SK-N-SH (cell line): ENCODE data around the gene LARGE2. TPM values are rescaled to one million over a fixed set of nuclear protein-coding genes. Genes with fewer than 3 reads are reported as not detected.
A peak's percentile ranks its signal among the peaks of the same experiment; 100 is the strongest.

Experiments used
- CTCF ChIA-PET: fragments of 300-600, 350-600 bp; formaldehyde crosslinking; extraction: SDS; loops from one replicate; lab custom pipeline; 2021; lab: Yijun Ruan, JAX
- POLR2A ChIA-PET: fragments of 350-600 bp; sonication (Branson Sonifier 250); formaldehyde crosslinking; extraction: SDS; loops from one replicate; lab custom pipeline; 2020; ENCODE audit warnings: antibody characterized with exemption, inconsistent platforms; lab: Yijun Ruan, JAX
- DNase-seq: peaks from one replicate; pipeline ENCODE4 v3.0.0; 2012
- H2AFZ ChIP-seq: fragments of 200-600 bp; sonication (generic); 2 replicates; pipeline ENCODE4 v1.8.1; 2016; ENCODE audit warnings: antibody characterized with exemption, mild to moderate bottlenecking, low read depth
- H3F3A ChIP-seq: fragments of 200-600 bp; sonication (generic); replicated peaks from 2 replicates; pipeline ENCODE3; 2016; ENCODE audit warnings: antibody characterized with exemption, mild to moderate bottlenecking; ENCODE audit not compliant: insufficient read depth
- H3K27ac ChIP-seq, 2 experiments: fragments of 200-500 bp in 1 of 2; fragments of 200-600 bp in 1 of 2; sonication (Bioruptor generic) in 1 of 2; sonication (generic), shearing (Covaris generic) in 1 of 2; 2 replicates each; pipeline versions ENCODE4 v1.5.1 to v1.6.1; 2014 to 2016; ENCODE audit warnings: low read depth in 2 of 2, inconsistent platforms in 1 of 2, low read length in 1 of 2, mild to moderate bottlenecking in 1 of 2, mixed read lengths in 1 of 2
- H3K27me3 ChIP-seq: fragments of 200-600 bp; sonication (generic), shearing (Covaris generic); 2 replicates; pipeline ENCODE4 v1.6.1; 2016; ENCODE audit warnings: mixed run types; ENCODE audit not compliant: insufficient read depth
- H3K36me3 ChIP-seq, 2 experiments: fragments of 200-500 bp in 1 of 2; fragments of 200-600 bp in 1 of 2; sonication (Bioruptor generic) in 1 of 2; sonication (generic) in 1 of 2; replicated peaks in 1 of 2; 2 replicates each; pipeline versions ENCODE3 to v1.5.1; 2014 to 2016; ENCODE audit warnings: low read length in 1 of 2, mild to moderate bottlenecking in 1 of 2; ENCODE audit not compliant: insufficient read depth in 2 of 2, control insufficient read depth in 1 of 2
- H3K4me1 ChIP-seq, 2 experiments: fragments of 200-500 bp in 1 of 2; fragments of 200-600 bp in 1 of 2; sonication (Bioruptor generic) in 1 of 2; sonication (generic), shearing (Covaris generic) in 1 of 2; 2 replicates each; pipeline versions ENCODE4 v1.5.1 to v1.6.1; 2014 to 2016; ENCODE audit warnings: low read depth in 1 of 2, low read length in 1 of 2, mixed run types in 1 of 2; ENCODE audit not compliant: insufficient read depth in 2 of 2, control insufficient read depth in 1 of 2
- H3K4me2 ChIP-seq: fragments of 200-600 bp; sonication (generic), shearing (Covaris generic); 2 replicates; pipeline ENCODE4 v1.6.1; 2017; ENCODE audit warnings: mixed run types
- H3K4me3 ChIP-seq, 2 experiments: fragments of 200-500 bp in 1 of 2; fragments of 200-600 bp in 1 of 2; sonication (Bioruptor generic) in 1 of 2; sonication (generic), shearing (Covaris generic) in 1 of 2; 2 replicates each; pipeline versions ENCODE4 v1.5.1 to v1.8.1; 2014 to 2016; ENCODE audit warnings: low read depth in 2 of 2, inconsistent platforms in 1 of 2, low read length in 1 of 2, mild to moderate bottlenecking in 1 of 2, mixed read lengths in 1 of 2, moderate library complexity in 1 of 2
- H3K79me2 ChIP-seq: fragments of 200-600 bp; sonication (generic); 2 replicates; pipeline ENCODE4 v1.8.1; 2017; ENCODE audit warnings: mild to moderate bottlenecking; ENCODE audit not compliant: insufficient read depth
- H3K9ac ChIP-seq: fragments of 200-600 bp; sonication (generic); 2 replicates; pipeline ENCODE4 v1.6.1; 2017; ENCODE audit warnings: mixed run types
- H3K9me2 ChIP-seq: fragments of 200-600 bp; sonication (generic); 2 replicates; pipeline ENCODE4 v1.6.1; 2017; ENCODE audit warnings: mixed run types
- H3K9me3 ChIP-seq: fragments of 200-600 bp; sonication (generic); 2 replicates; pipeline ENCODE4 v1.6.1; 2017; ENCODE audit warnings: mixed run types, mild to moderate bottlenecking, moderate library complexity
- H4K20me1 ChIP-seq: fragments of 200-600 bp; sonication (generic); 2 replicates; pipeline ENCODE4 v1.6.1; 2017; ENCODE audit warnings: mild to moderate bottlenecking, mixed run types; ENCODE audit not compliant: insufficient read depth
- CHD2 ChIP-seq: fragments of 150-350 bp; IDR thresholded peaks from 2 replicates; pipeline ENCODE4 v1.6.1; 2018; ENCODE audit warnings: low read length; ENCODE audit not compliant: partially characterized antibody
- ELF1 ChIP-seq: IDR thresholded peaks from 2 replicates; pipeline ENCODE4 v1.4.0; 2012
- EP300 ChIP-seq, 2 experiments: IDR thresholded peaks; 2 replicates each; pipeline versions ENCODE4 v1.4.0 to v1.6.1; 2012; ENCODE audit warnings: borderline replicate concordance in 1 of 2, low read depth in 1 of 2, low read length in 1 of 2
- EZH2phosphoT487 ChIP-seq: fragments of 200-600 bp; sonication (generic); IDR thresholded peaks from 2 replicates; pipeline ENCODE4 v1.6.1; 2017; ENCODE audit warnings: low read depth, mixed run types, mild to moderate bottlenecking, antibody characterized with exemption, moderate library complexity, borderline replicate concordance
- FOSL2 ChIP-seq: IDR thresholded peaks from 2 replicates; pipeline ENCODE4 v1.4.0; 2012; ENCODE audit warnings: low read depth, mild to moderate bottlenecking, moderate library complexity, borderline replicate concordance
- FOXJ3 ChIP-seq: sonication (generic); formaldehyde crosslinking; IDR thresholded peaks from 2 replicates; pipeline ENCODE4 v1.5.1; 2020; ENCODE audit warnings: mild to moderate bottlenecking, missing genetic modification reagents
- FOXM1 ChIP-seq: IDR thresholded peaks from 2 replicates; pipeline ENCODE4 v1.4.0; 2012; ENCODE audit warnings: low read depth, mild to moderate bottlenecking
- GABPA ChIP-seq: IDR thresholded peaks from 2 replicates; pipeline ENCODE4 v1.4.0; 2012; ENCODE audit warnings: low read depth, mild to moderate bottlenecking
- GATA2 ChIP-seq: sonication (generic); formaldehyde crosslinking; IDR thresholded peaks from 2 replicates; pipeline ENCODE4 v1.5.0; 2020; ENCODE audit warnings: mild to moderate bottlenecking, missing genetic modification reagents
- IRF3 ChIP-seq: fragments of 150-350 bp; IDR thresholded peaks from 2 replicates; pipeline ENCODE4 v1.6.1; 2016; ENCODE audit warnings: mild to moderate bottlenecking, low read depth, low read length
- NFIC ChIP-seq: IDR thresholded peaks from 2 replicates; pipeline ENCODE4 v1.4.0; 2012; ENCODE audit warnings: borderline replicate concordance
- NRF1 ChIP-seq: IDR thresholded peaks from 2 replicates; pipeline ENCODE4 v1.6.1; 2012; ENCODE audit warnings: low read depth, mild to moderate bottlenecking, low read length
- PBX3 ChIP-seq: IDR thresholded peaks from 2 replicates; pipeline ENCODE4; 2012
- POLR2AphosphoS5 ChIP-seq: IDR thresholded peaks from 2 replicates; pipeline ENCODE4 v1.6.1; 2012; ENCODE audit warnings: low read depth, low read length
- RAD21 ChIP-seq: IDR thresholded peaks from 2 replicates; pipeline ENCODE4 v1.6.1; 2012; ENCODE audit warnings: mild to moderate bottlenecking, low read length
- RCOR1 ChIP-seq: fragments of 150-350 bp; IDR thresholded peaks from 2 replicates; pipeline ENCODE4 v1.6.1; 2017; ENCODE audit warnings: antibody characterized with exemption, low read length
- REST ChIP-seq: IDR thresholded peaks from 2 replicates; pipeline ENCODE4 v1.6.1; 2012; ENCODE audit warnings: mild to moderate bottlenecking, low read depth, low read length, moderate library complexity
- RFX5 ChIP-seq: IDR thresholded peaks from 2 replicates; pipeline ENCODE4 v1.6.1; 2012; ENCODE audit warnings: mild to moderate bottlenecking, improper control_type of control experiment, low read length
- RXRA ChIP-seq: IDR thresholded peaks from 2 replicates; pipeline ENCODE4 v1.4.0; 2012; ENCODE audit warnings: low read depth, mild to moderate bottlenecking, borderline replicate concordance
- SIN3A ChIP-seq: IDR thresholded peaks from 2 replicates; pipeline ENCODE4 v1.6.1; 2012; ENCODE audit warnings: low read depth, mild to moderate bottlenecking, low read length, moderate library complexity, borderline replicate concordance
- SMC3 ChIP-seq: IDR thresholded peaks from 2 replicates; pipeline ENCODE4 v1.6.1; 2012; ENCODE audit warnings: low read depth, low read length, improper control_type of control experiment
- TAF1 ChIP-seq: IDR thresholded peaks from 2 replicates; pipeline ENCODE4 v1.6.1; 2012; ENCODE audit warnings: low read depth, mild to moderate bottlenecking, low read length, moderate library complexity, borderline replicate concordance
- TCF12 ChIP-seq: IDR thresholded peaks from 2 replicates; pipeline ENCODE4 v1.4.0; 2012
- TEAD4 ChIP-seq: IDR thresholded peaks from 2 replicates; pipeline ENCODE4 v1.4.0; 2012; ENCODE audit warnings: mild to moderate bottlenecking, borderline replicate concordance; ENCODE audit not compliant: insufficient read depth
- USF2 ChIP-seq: fragments of 150-350 bp; IDR thresholded peaks from 2 replicates; pipeline ENCODE4 v1.6.1; 2017; ENCODE audit warnings: antibody characterized with exemption, low read length, low read depth, borderline replicate concordance
- YY1 ChIP-seq: IDR thresholded peaks from 2 replicates; pipeline ENCODE4 v1.4.0; 2012; ENCODE audit warnings: low read depth, mild to moderate bottlenecking
- WGBS: methylation state at CpG from one replicate; pipeline ENCODE4 v1.1.6; 2017; ENCODE audit warnings: low lambda C conversion rate; 5-methylcytosine and 5-hydroxymethylcytosine counted together
- polyA plus RNA-seq, 3 experiments: library from polyadenylated mRNA; depleted of rRNA; stranded (reverse); fragments of >200 nt; gene quantifications; 2 replicates each; pipeline ENCODE4 v1.2.3, GENCODE V29; 2012

LARGE2 gene
- polyA plus RNA-seq, 1 of the 3 experiments (the other 2 are of a cell fraction): 2.4 TPM

GRCh38 chr11:45917623-45918330 lies 4.7 kb upstream of the LARGE2 start, which contains the start of gene PEX16:
Gene PEX16, minus strand, starts transcription at chr11:45917877. Its CDS starts 66 bp downstream, at chr11:45917811.
- no peaks in the 10 kb centered on the region for H3K9me2 ChIP-seq
- under 1% methylated on average over 29 of the region's 45 CpGs for WGBS
- peak within 1 kb of the TSS; percentile 97 for H3K4me2 ChIP-seq
- peak within 1 kb of the TSS; percentile 95 to 99 for H3K4me3 ChIP-seq
- H3K27me3 ChIP-seq: no peaks in the 10 kb centered on the region
- H3K9me3 ChIP-seq: no peaks in the 10 kb centered on the region
- H2AFZ ChIP-seq: peak within 1 kb of the TSS; percentile 95
- H3K9ac ChIP-seq: peak within 1 kb of the TSS; percentile 89
- POLR2A ChIA-PET: interaction anchor here (0.5 to 2.3 kb wide), 9 partner anchors 8 to 378 kb away, joined by 3 to 15 read pairs (median 4); no protein-coding TSS in a partner anchor
- peak within 1 kb of the TSS; percentile 83 to 89 for H3K27ac ChIP-seq
- H3K79me2 ChIP-seq: peaks cover 19% of the 10 kb centered on the region
- no peaks in the 10 kb centered on the region for H4K20me1 ChIP-seq
- peaks cover 4% of the 10 kb centered on the region for H3F3A ChIP-seq
- CTCF ChIA-PET: interaction anchor here (0.9 to 6.2 kb wide), 5 partner anchors 19 to 322 kb away, joined by 3 to 35 read pairs (median 4); no protein-coding TSS in a partner anchor
- peaks cover 7 to 17% of the 10 kb centered on the region in 2 experiments; a peak in 3 of 4 replicates for H3K4me1 ChIP-seq
- peak; percentile 97 for DNase-seq
- H3K36me3 ChIP-seq: peaks cover 0 to 28% of the 10 kb centered on the region in 2 experiments
- TF ChIP-seq SMC3: no peak
- TF ChIP-seq TAF1: peak; percentile 55; the same call in 1 of the 2 replicates
- TF ChIP-seq GABPA: peak; percentile 98
- TF ChIP-seq REST: no peak
- TF ChIP-seq FOXJ3 (CRISPR knock-in tag): no peak
- peak; percentile 83 for TF ChIP-seq NRF1
- no peak for TF ChIP-seq EP300 (IDR thresholded peaks at IDR 0.05; ENCODE audit: borderline replicate concordance in 1 of 2, low read depth in 1 of 2, low read length in 1 of 2)
- TF ChIP-seq SIN3A: 0 out of 2 replicates have a peak, but pooled peaks have one; percentile 75
- no peak for TF ChIP-seq GATA2 (CRISPR knock-in tag)
- no peak for TF ChIP-seq RAD21
- peak; percentile 11; the same call in 1 of the 2 replicates for TF ChIP-seq NFIC
- TF ChIP-seq FOXM1: no peak
- TF ChIP-seq CHD2: peak; percentile 12
- no peak for TF ChIP-seq TCF12
- TF ChIP-seq RXRA: no peak
- peak; percentile 73; the same call in 1 of the 2 replicates for TF ChIP-seq YY1
- no peak for TF ChIP-seq TEAD4
- TF ChIP-seq RFX5: peak; percentile 73; the same call in 1 of the 2 replicates
- peak; percentile 96 for TF ChIP-seq ELF1
- TF ChIP-seq FOSL2: no peak
- peak; percentile 91 for TF ChIP-seq POLR2AphosphoS5
- no peak for TF ChIP-seq PBX3
- no peak for TF ChIP-seq RCOR1
- TF ChIP-seq EZH2phosphoT487: no peak
- no peak for TF ChIP-seq USF2
- TF ChIP-seq IRF3: no peak
